Measurements from ENCODE around the gene PAFAH1B1.

PAFAH1B1 gene

DNA sequence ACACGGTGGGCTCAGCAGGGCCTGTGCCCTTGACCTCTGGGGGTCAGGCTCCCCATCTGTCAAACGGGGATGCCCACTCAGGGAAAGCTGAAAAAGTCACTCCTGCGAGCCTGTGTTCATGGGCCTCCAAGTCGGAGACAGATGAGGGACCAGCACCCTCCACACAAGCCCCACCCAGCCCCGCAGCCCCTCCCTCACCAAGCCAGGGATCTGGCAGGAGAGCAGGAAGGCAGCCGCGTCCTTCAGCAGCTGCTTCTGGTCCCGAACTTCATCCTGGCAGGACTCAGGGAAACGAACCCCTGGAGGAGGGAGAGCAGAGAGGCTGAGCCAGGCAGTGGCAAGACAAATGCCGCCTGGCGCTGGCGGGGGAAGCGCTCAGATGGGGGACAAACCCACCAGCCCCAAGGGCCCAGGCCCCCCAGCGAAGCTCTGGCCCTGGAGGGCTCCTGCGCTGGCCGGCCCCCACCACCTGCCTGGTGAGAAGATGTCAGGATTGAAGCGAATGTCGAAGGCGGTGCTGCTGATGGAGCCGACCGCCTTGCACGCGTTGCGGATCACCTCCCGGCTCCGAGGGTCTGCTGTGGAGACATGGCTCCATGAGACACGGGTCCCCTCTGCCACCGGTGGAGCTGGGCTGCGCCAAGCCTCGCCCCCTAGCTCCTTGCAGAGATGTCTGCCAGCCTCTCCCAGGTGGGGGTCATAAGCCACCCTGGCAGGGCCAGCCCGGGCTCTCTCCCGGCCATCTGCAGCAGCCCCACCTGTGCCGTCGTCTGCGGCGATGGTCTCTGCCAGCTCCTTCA is 102.7 kb downstream of the PAFAH1B1 start:
- TF ChIP-seq ZBTB7A (IDR thresholded peaks at IDR 0.05; ENCODE audit: low read depth), result no peak
- TF ChIP-seq EGR1 (IDR thresholded peaks at IDR 0.05), result no peak
- TF ChIP-seq EP300 (IDR thresholded peaks at IDR 0.05; ENCODE audit: borderline replicate concordance), result no peak
- no peak for TF ChIP-seq YY1 (IDR thresholded peaks at IDR 0.05; ENCODE audit: low read depth)
- TF ChIP-seq, protein P1, sequence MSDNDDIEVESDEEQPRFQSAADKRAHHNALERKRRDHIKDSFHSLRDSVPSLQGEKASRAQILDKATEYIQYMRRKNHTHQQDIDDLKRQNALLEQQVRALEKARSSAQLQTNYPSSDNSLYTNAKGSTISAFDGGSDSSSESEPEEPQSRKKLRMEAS (IDR thresholded peaks at IDR 0.05), result no peak
- no peak for TF ChIP-seq CEBPB (IDR thresholded peaks at IDR 0.05)

DNA sequence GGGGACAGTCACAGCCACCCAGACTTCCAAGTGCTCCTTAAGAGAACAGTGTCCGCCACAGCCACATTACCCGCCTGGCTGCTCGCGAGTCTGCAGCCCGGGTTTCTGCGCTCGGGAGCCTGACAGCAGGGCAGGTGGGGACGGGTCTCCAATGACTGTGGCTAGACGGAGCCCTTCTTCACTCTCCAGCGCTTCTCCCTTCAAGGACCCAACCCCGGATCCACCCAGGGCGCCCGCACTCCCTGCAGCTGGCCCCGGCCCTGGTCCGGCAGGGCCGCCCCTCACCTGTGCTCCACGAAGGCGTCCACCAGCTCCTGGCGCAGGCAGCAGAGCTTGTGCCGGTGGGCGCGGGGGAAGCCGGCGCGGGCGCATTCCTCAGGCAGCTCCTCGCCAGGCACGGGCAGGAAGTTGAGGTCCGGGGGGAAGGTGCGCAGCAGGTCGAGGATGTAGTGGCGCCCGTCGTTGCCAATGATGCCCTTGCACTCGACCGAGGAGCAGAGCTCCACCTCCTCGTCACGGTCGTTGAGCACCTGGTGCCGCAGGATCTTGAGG is 104.2 kb downstream of the PAFAH1B1 start:
- TF ChIP-seq RAD21 (IDR thresholded peaks at IDR 0.05; ENCODE audit: low read depth), result no peak
- TF ChIP-seq TEAD4 (IDR thresholded peaks at IDR 0.05), result no peak
- no peak for TF ChIP-seq CREB1 (IDR thresholded peaks at IDR 0.05; ENCODE audit: low read depth)
- TF ChIP-seq TAF1 (IDR thresholded peaks at IDR 0.05; ENCODE audit: low read depth), result no peak
- TF ChIP-seq, protein P2, sequence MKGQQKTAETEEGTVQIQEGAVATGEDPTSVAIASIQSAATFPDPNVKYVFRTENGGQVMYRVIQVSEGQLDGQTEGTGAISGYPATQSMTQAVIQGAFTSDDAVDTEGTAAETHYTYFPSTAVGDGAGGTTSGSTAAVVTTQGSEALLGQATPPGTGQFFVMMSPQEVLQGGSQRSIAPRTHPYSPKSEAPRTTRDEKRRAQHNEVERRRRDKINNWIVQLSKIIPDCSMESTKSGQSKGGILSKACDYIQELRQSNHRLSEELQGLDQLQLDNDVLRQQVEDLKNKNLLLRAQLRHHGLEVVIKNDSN (IDR thresholded peaks at IDR 0.05), result no peak
- no peak for TF ChIP-seq ZBTB7A (IDR thresholded peaks at IDR 0.05; ENCODE audit: low read depth)
- TF ChIP-seq, protein P1 (IDR thresholded peaks at IDR 0.05), result no peak
- no peak for TF ChIP-seq TCF12 (IDR thresholded peaks at IDR 0.05; ENCODE audit: low read depth)
- no peak for TF ChIP-seq YY1 (IDR thresholded peaks at IDR 0.05; ENCODE audit: low read depth)

DNA sequence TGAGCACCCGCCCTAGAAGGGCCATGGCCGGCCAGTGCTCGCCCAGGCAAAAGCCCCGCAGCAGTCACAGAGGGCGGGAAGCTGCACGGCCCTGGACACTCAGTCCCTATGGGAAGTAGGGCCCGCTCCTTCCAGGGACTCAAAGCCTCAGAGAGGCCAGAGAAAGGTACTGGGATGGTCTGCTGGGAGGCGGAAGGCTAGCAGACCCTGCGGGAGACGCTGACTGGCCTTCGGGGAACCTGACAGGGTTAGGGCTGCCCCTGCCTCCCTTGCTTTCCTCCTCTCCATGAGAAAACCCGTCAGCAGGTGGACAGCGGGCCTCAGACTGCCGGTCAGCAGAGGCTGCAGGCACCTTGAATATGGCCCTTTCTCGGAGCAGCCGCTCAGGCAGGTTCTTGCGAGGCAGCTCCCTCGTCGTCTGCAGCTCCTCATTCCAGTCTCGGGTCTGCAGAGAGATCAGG is 106.6 kb downstream of the PAFAH1B1 start:
- TF ChIP-seq RAD21 (IDR thresholded peaks at IDR 0.05; ENCODE audit: low read depth) (no peak), TEAD4 (IDR thresholded peaks at IDR 0.05) (no peak), TCF12 (IDR thresholded peaks at IDR 0.05; ENCODE audit: low read depth) (no peak), EGR1 (IDR thresholded peaks at IDR 0.05) (no peak), FOXM1 (IDR thresholded peaks at IDR 0.05; ENCODE audit: borderline replicate concordance, low read depth) (no peak), CREB1 (IDR thresholded peaks at IDR 0.05; ENCODE audit: low read depth) (no peak), TAF1 (IDR thresholded peaks at IDR 0.05; ENCODE audit: low read depth) (no peak), NFIC (IDR thresholded peaks at IDR 0.05) (no peak)
- TF ChIP-seq, protein P3, sequence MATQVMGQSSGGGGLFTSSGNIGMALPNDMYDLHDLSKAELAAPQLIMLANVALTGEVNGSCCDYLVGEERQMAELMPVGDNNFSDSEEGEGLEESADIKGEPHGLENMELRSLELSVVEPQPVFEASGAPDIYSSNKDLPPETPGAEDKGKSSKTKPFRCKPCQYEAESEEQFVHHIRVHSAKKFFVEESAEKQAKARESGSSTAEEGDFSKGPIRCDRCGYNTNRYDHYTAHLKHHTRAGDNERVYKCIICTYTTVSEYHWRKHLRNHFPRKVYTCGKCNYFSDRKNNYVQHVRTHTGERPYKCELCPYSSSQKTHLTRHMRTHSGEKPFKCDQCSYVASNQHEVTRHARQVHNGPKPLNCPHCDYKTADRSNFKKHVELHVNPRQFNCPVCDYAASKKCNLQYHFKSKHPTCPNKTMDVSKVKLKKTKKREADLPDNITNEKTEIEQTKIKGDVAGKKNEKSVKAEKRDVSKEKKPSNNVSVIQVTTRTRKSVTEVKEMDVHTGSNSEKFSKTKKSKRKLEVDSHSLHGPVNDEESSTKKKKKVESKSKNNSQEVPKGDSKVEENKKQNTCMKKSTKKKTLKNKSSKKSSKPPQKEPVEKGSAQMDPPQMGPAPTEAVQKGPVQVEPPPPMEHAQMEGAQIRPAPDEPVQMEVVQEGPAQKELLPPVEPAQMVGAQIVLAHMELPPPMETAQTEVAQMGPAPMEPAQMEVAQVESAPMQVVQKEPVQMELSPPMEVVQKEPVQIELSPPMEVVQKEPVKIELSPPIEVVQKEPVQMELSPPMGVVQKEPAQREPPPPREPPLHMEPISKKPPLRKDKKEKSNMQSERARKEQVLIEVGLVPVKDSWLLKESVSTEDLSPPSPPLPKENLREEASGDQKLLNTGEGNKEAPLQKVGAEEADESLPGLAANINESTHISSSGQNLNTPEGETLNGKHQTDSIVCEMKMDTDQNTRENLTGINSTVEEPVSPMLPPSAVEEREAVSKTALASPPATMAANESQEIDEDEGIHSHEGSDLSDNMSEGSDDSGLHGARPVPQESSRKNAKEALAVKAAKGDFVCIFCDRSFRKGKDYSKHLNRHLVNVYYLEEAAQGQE (IDR thresholded peaks at IDR 0.05; ENCODE audit: low read depth), result no peak
- TF ChIP-seq, protein P1 (IDR thresholded peaks at IDR 0.05), result no peak

DNA sequence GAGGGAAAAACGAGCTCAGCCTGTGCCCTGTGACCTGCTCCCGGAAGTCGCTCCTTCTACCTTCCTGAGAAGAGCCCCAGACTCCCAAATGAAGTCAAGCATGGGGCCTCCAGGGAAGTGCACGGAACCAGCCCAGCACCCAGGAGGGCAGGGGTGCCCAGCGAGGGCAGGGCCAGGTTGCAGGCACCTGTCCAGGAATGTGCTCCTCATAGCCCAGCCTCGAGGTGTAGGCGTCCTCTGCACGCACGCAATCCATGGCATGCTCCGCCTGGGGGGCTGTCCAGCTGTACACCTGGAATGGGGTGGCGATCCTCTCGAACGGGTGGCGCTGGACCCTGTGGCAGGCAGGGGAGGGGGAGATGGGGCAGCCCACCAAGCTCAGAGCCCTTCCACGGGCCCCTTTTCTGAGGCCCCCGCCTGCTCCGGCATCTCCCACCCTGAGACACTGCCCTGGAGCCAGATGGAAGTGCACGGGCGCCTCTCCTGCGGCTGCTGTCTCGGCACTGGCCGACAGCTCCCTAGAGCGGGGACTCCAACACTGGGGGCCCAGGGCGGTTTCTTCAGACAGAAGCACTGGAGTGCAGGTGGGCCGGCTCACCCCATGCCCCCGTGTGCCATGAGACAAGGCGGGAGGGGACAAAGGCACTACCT is 107.2 kb downstream of the PAFAH1B1 start:
- TF ChIP-seq YY1 (IDR thresholded peaks at IDR 0.05; ENCODE audit: low read depth), result no peak
- TF ChIP-seq TAF1 (IDR thresholded peaks at IDR 0.05; ENCODE audit: low read depth), result no peak
- TF ChIP-seq FOXM1 (IDR thresholded peaks at IDR 0.05; ENCODE audit: borderline replicate concordance, low read depth), result no peak
- TF ChIP-seq NFIC (IDR thresholded peaks at IDR 0.05), result no peak
- TF ChIP-seq RAD21 (IDR thresholded peaks at IDR 0.05; ENCODE audit: low read depth), result no peak
- no peak for TF ChIP-seq EGR1 (IDR thresholded peaks at IDR 0.05)
- TF ChIP-seq CREB1 (IDR thresholded peaks at IDR 0.05; ENCODE audit: low read depth), result no peak
- no peak for TF ChIP-seq TCF12 (IDR thresholded peaks at IDR 0.05; ENCODE audit: low read depth)
- no peak for TF ChIP-seq CEBPB (IDR thresholded peaks at IDR 0.05)
- TF ChIP-seq, protein P3 (IDR thresholded peaks at IDR 0.05; ENCODE audit: low read depth), result no peak
- TF ChIP-seq TEAD4 (IDR thresholded peaks at IDR 0.05), result no peak
- TF ChIP-seq, protein P2 (IDR thresholded peaks at IDR 0.05), result no peak
- no peak for TF ChIP-seq EP300 (IDR thresholded peaks at IDR 0.05; ENCODE audit: borderline replicate concordance)
- no peak for TF ChIP-seq ZBTB7A (IDR thresholded peaks at IDR 0.05; ENCODE audit: low read depth)

All from Ishikawa (cell line).